Testis (tissue), 2 donors: ENCODE data around the gene PVALEF.

Experiments used
- POLR2A ChIP-seq: fragments of 450-650 bp; IDR thresholded peaks from one replicate; pipeline ENCODE4 v1.6.1; 2017; ENCODE audit warnings: antibody characterized with exemption, mild to moderate bottlenecking, moderate library complexity
- TF ChIP-seq, protein P1 (sequence below), 3 experiments: fragments of 450-650 bp in 2 of 3; fragments of 200-600 bp in 1 of 3; sonication (generic) in 1 of 3; IDR thresholded peaks; one replicate each; pipeline ENCODE4 v1.5.1; 2016 to 2019; ENCODE audit warnings: antibody characterized with exemption in 3 of 3, mild to moderate bottlenecking in 2 of 3, moderate library complexity in 1 of 3

DNA sequence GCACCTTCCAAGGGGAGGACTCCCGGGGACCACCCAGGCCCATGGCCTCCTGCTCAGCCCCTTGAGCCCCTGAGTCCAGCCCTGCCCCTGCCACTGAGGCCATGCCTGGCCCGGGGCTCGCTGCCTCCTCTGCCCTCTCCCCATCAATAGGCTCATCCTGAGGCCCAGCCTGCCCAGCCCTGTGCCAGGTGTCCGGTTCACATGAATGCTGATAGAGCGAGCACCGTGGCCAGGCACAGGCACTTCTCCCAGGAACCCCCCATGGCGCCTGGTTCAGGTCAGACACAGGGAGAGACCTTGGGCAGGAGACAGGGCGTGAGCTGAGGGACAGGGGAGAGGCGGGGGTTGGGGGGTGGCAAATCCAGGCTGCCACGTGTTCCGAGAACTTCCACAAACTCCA, 2.8 kb upstream of the PVALEF start:
- TF ChIP-seq, protein P1, sequence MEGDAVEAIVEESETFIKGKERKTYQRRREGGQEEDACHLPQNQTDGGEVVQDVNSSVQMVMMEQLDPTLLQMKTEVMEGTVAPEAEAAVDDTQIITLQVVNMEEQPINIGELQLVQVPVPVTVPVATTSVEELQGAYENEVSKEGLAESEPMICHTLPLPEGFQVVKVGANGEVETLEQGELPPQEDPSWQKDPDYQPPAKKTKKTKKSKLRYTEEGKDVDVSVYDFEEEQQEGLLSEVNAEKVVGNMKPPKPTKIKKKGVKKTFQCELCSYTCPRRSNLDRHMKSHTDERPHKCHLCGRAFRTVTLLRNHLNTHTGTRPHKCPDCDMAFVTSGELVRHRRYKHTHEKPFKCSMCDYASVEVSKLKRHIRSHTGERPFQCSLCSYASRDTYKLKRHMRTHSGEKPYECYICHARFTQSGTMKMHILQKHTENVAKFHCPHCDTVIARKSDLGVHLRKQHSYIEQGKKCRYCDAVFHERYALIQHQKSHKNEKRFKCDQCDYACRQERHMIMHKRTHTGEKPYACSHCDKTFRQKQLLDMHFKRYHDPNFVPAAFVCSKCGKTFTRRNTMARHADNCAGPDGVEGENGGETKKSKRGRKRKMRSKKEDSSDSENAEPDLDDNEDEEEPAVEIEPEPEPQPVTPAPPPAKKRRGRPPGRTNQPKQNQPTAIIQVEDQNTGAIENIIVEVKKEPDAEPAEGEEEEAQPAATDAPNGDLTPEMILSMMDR (IDR thresholded peaks at IDR 0.05), result no peak
- TF ChIP-seq POLR2A, result no peak
